Measurements from ENCODE around the gene PTOV1. TPM values are rescaled to one million over a fixed set of nuclear protein-coding genes. Genes with fewer than 3 reads are reported as not detected.

PTOV1 gene
- total RNA-seq, 4 donors from 2014 or later = 62.3 to 203 (median 66.8) TPM

Small RNAs within 50 kb of the gene (small RNA-seq; reads per million reads assigned to genes)
- gene MIR4749 = 0 to 0.18 (median 0.13) reads per million in 4 donors

Other genes starting within 250 kb of the PTOV1 start
- gene RRAS, start 211.0 kb upstream of the PTOV1 start, total RNA-seq = 10 to 100 TPM; 31.8 to 97.6 (median 58.2) TPM
- gene SCAF1, start 208.9 kb upstream of the PTOV1 start, total RNA-seq = 100 to 1,000 TPM in 1 of 4 donors, 10 to 100 TPM in 3; 20.2 to 118 (median 32.7) TPM
- gene IRF3, start 185.3 kb upstream of the PTOV1 start, total RNA-seq = 100 to 1,000 TPM in 2 of 4 donors, 10 to 100 TPM in 2; 73.0 to 164 (median 104) TPM
- 10 to 100 TPM in 1 of 4 donors, 1 to 10 TPM in 3; 5.4 to 10.2 (median 6.9) TPM for gene BCL2L12, start 185.2 kb upstream of the PTOV1 start, total RNA-seq
- gene PRMT1, start 173.9 kb upstream of the PTOV1 start, total RNA-seq = 100 to 1,000 TPM in 1 of 4 donors, 10 to 100 TPM in 3; 45.6 to 116 (median 70.3) TPM
- under 1 TPM in 2 of 4 donors, not detected in 2; 0.41 to 0.95 TPM for gene ADM5, start 161.6 kb upstream of the PTOV1 start, total RNA-seq
- gene CPT1C, start 160.0 kb upstream of the PTOV1 start, total RNA-seq = 10 to 100 TPM in 1 of 4 donors, 1 to 10 TPM in 3; 1.5 to 10.9 (median 2.2) TPM
- gene TSKS, start 87.9 kb upstream of the PTOV1 start, total RNA-seq = 10 to 100 TPM in 1 of 4 donors, under 1 TPM in 2, not detected in 1; 0.32 to 12.7 (median 0.82) TPM
- 100 to 1,000 TPM in 2 of 4 donors, 10 to 100 TPM in 2; 71.1 to 125 (median 93.0) TPM for gene AP2A1, start 84.2 kb upstream of the PTOV1 start, total RNA-seq
- gene FUZ, start 37.9 kb upstream of the PTOV1 start, total RNA-seq = 10 to 100 TPM; 10.2 to 20.1 (median 13.1) TPM
- gene MED25, start 32.9 kb upstream of the PTOV1 start, total RNA-seq = 10 to 100 TPM; 26.9 to 46.6 (median 38.7) TPM
- gene PNKP, start 16.4 kb downstream of the PTOV1 start, total RNA-seq = 100 to 1,000 TPM in 2 of 4 donors, 10 to 100 TPM in 2; 60.8 to 128 (median 99.6) TPM
- gene AKT1S1, start 26.2 kb downstream of the PTOV1 start, total RNA-seq = 10 to 100 TPM; 15.3 to 29.7 (median 22.7) TPM
- gene TBC1D17, start 26.5 kb downstream of the PTOV1 start, total RNA-seq = 10 to 100 TPM; 26.4 to 80.8 (median 47.9) TPM
- 1 to 10 TPM in 1 of 4 donors, not detected in 3; 2.1 TPM for gene IL4I1, start 45.7 kb downstream of the PTOV1 start, total RNA-seq
- 10 to 100 TPM in 1 of 4 donors, 1 to 10 TPM in 3; 2.6 to 10.5 (median 5.4) TPM for gene ATF5, start 78.0 kb downstream of the PTOV1 start, total RNA-seq
- gene NUP62, start 78.3 kb downstream of the PTOV1 start, total RNA-seq = 100 to 1,000 TPM in 1 of 4 donors, 10 to 100 TPM in 3; 30.3 to 136 (median 32.6) TPM
- gene SIGLEC11, start 110.0 kb downstream of the PTOV1 start, total RNA-seq = 1 to 10 TPM in 2 of 4 donors, not detected in 2; 1.2 to 3.2 TPM
- gene VRK3, start 174.2 kb downstream of the PTOV1 start, total RNA-seq = 10 to 100 TPM; 26.3 to 67.7 (median 50.0) TPM
- gene ZNF473, start 174.8 kb downstream of the PTOV1 start, total RNA-seq = 10 to 100 TPM in 2 of 4 donors, 1 to 10 TPM in 1, under 1 TPM in 1; 1.00 to 60.2 (median 7.9) TPM

All from transverse colon (tissue), 4 donors.